IMR-90 (cell line): Measurements from ENCODE around the gene SCFD2. TPM values are rescaled to one million over a fixed set of nuclear protein-coding genes. Genes with fewer than 3 reads are reported as not detected.

ENCODE experiments used
- ATAC-seq: fragments of 200-7000 bp; cut with Tn5 transposase; 2 replicates; pipeline ENCODE4 v1.9.1; 2020; ENCODE audit warnings: low read depth, mild to moderate bottlenecking, moderate library complexity
- BruUV-seq: library from RNA; stranded (reverse); fragments of 400-500 nt; replicated peaks from 2 replicates; lab custom pipeline; 2021; lab: Mats Ljungman, UMichigan
- CTCF ChIA-PET: fragments of 300-600 bp; formaldehyde crosslinking; extraction: SDS; loops from one replicate; lab custom pipeline; 2021; ENCODE audit warnings: antibody characterized with exemption; lab: Yijun Ruan, JAX
- POLR2A ChIA-PET: fragments of 300-600 bp; sonication (Branson Sonifier 250); formaldehyde crosslinking; loops from one replicate; lab custom pipeline; 2022; ENCODE audit warnings: antibody characterized with exemption; ENCODE audit not compliant: unreplicated experiment; lab: Charles Lee
- DNase-seq: peaks from one replicate; pipeline ENCODE4 v3.0.0; 2013
- H2AFZ ChIP-seq: replicated peaks from 2 replicates; pipeline ENCODE3; 2013; ENCODE audit warnings: low read length, mild to moderate bottlenecking; ENCODE audit not compliant: poor library complexity
- H2AK5ac ChIP-seq: 2 replicates; pipeline ENCODE4 v1.6.1; 2013; ENCODE audit warnings: low read depth, low read length, inconsistent platforms
- H2AK9ac ChIP-seq: replicated peaks from 2 replicates; pipeline ENCODE3; 2013; ENCODE audit warnings: mild to moderate bottlenecking, low read depth, low read length, moderate library complexity; ENCODE audit not compliant: poor library complexity
- H2BK120ac ChIP-seq: 2 replicates; pipeline ENCODE4 v1.6.1; 2013; ENCODE audit warnings: low read depth, low read length, inconsistent platforms
- H2BK15ac ChIP-seq: 3 replicates; pipeline ENCODE4 v1.6.1; 2013; ENCODE audit warnings: low read depth, low read length, inconsistent platforms
- H2BK20ac ChIP-seq: 2 replicates; pipeline ENCODE4 v1.6.1; 2013; ENCODE audit warnings: low read depth, mild to moderate bottlenecking, inconsistent platforms, low read length, moderate library complexity
- H2BK5ac ChIP-seq: 2 replicates; pipeline ENCODE4 v1.6.1; 2013; ENCODE audit warnings: mild to moderate bottlenecking, low read depth, low read length, inconsistent platforms; ENCODE audit not compliant: poor library complexity, severe bottlenecking
- H3K14ac ChIP-seq: replicated peaks from 2 replicates; pipeline ENCODE4 v1.6.1; 2013; ENCODE audit warnings: low read depth, low read length, inconsistent platforms
- H3K18ac ChIP-seq: 2 replicates; pipeline ENCODE4 v1.6.1; 2013; ENCODE audit warnings: low read depth, low read length, control low read depth
- H3K23ac ChIP-seq: 2 replicates; pipeline ENCODE4 v1.6.1; 2013; ENCODE audit warnings: low read depth, low read length, inconsistent platforms
- H3K27ac ChIP-seq: 2 replicates; pipeline ENCODE4 v1.5.1; 2013; ENCODE audit warnings: mild to moderate bottlenecking, control low read depth, low read length; ENCODE audit not compliant: insufficient read depth
- H3K27me3 ChIP-seq: 2 replicates; pipeline ENCODE4 v1.6.1; 2013; ENCODE audit warnings: low read length; ENCODE audit not compliant: control insufficient read depth, insufficient read depth
- H3K36me3 ChIP-seq: 2 replicates; pipeline ENCODE4 v1.6.1; 2013; ENCODE audit warnings: low read length, mixed read lengths; ENCODE audit not compliant: control insufficient read depth, insufficient read depth
- H3K4ac ChIP-seq: 2 replicates; pipeline ENCODE4 v1.6.1; 2013; ENCODE audit warnings: low read depth, low read length, inconsistent platforms
- H3K4me1 ChIP-seq: 2 replicates; pipeline ENCODE4 v1.6.1; 2013; ENCODE audit warnings: low read length, mixed read lengths; ENCODE audit not compliant: control insufficient read depth, insufficient read depth
- H3K4me2 ChIP-seq: 2 replicates; pipeline ENCODE4 v1.6.1; 2013; ENCODE audit warnings: low read depth, mild to moderate bottlenecking, control low read depth, low read length, moderate library complexity
- H3K4me3 ChIP-seq: 2 replicates; pipeline ENCODE4 v1.5.1; 2013; ENCODE audit warnings: low read depth, mild to moderate bottlenecking, control low read depth, low read length, moderate library complexity; ENCODE audit not compliant: insufficient read depth
- H3K56ac ChIP-seq: 2 replicates; pipeline ENCODE4 v1.6.1; 2013; ENCODE audit warnings: low read length, inconsistent platforms; ENCODE audit not compliant: insufficient read depth; ENCODE audit errors: extremely low read depth
- H3K79me1 ChIP-seq, 2 experiments: 2 replicates each; pipeline ENCODE4 v1.6.1; 2013; ENCODE audit warnings: low read length in 2 of 2, inconsistent platforms in 1 of 2, low read depth in 1 of 2
- H3K9ac ChIP-seq: 2 replicates; pipeline ENCODE4 v1.6.1; 2013; ENCODE audit warnings: low read depth, low read length, control low read depth
- H3K9me1 ChIP-seq: 2 replicates; pipeline ENCODE4 v1.6.1; 2013; ENCODE audit warnings: low read length, inconsistent platforms; ENCODE audit not compliant: insufficient read depth
- H3K9me3 ChIP-seq: 2 replicates; pipeline ENCODE4 v1.6.1; 2013; ENCODE audit warnings: low read length; ENCODE audit not compliant: control insufficient read depth, insufficient read depth
- H4K20me1 ChIP-seq: 2 replicates; pipeline ENCODE4 v1.6.1; 2013; ENCODE audit warnings: low read length, inconsistent platforms; ENCODE audit not compliant: insufficient read depth
- H4K5ac ChIP-seq: 2 replicates; pipeline ENCODE4 v1.6.1; 2013; ENCODE audit warnings: mild to moderate bottlenecking, low read depth, low read length, control low read depth
- H4K8ac ChIP-seq, 2 experiments: 2 replicates each; pipeline ENCODE4 v1.6.1; 2013; ENCODE audit warnings: low read depth in 2 of 2, low read length in 2 of 2, control low read depth in 1 of 2, inconsistent platforms in 1 of 2
- H4K91ac ChIP-seq: 2 replicates; pipeline ENCODE4 v1.6.1; 2013; ENCODE audit warnings: low read depth, low read length, inconsistent platforms; ENCODE audit not compliant: insufficient read depth
- MAFK ChIP-seq: IDR thresholded peaks from 2 replicates; pipeline ENCODE4 v1.6.1; 2012; ENCODE audit warnings: low read depth, low read length, improper control_type of control experiment
- MAZ ChIP-seq: IDR thresholded peaks from 2 replicates; pipeline ENCODE4 v1.6.1; 2012; ENCODE audit warnings: low read depth, mild to moderate bottlenecking, low read length, improper control_type of control experiment, moderate library complexity, borderline replicate concordance
- MXI1 ChIP-seq: IDR thresholded peaks from 2 replicates; pipeline ENCODE4 v1.6.1; 2012; ENCODE audit warnings: low read depth, mild to moderate bottlenecking, low read length, moderate library complexity, borderline replicate concordance
- WGBS, 2 experiments: methylation state at CpG; one replicate each; pipeline versions ENCODE4 v1.1.5 to v1.1.7; 2013; ENCODE audit warnings: missing lambda C conversion rate in 2 of 2; ENCODE audit not compliant: insufficient read length in 1 of 2; ENCODE audit errors: extremely low coverage in 2 of 2; 5-methylcytosine and 5-hydroxymethylcytosine counted together
- dilution Hi-C: fragments of 300-500 bp; cut with HindIII; formaldehyde crosslinking; loops from one replicate; pipeline ENCODE4 v1.14.3; 2018; ENCODE audit warnings: low sequenced_read_pairs; ENCODE audit not compliant: unreplicated experiment
- in situ Hi-C: fragments of 300-500 bp; cut with MboI; formaldehyde crosslinking; loops from 3 replicates; pipeline ENCODE4 v1.14.3; 2019; ENCODE audit warnings: low sequenced_read_pairs, inconsistent platforms, mixed read lengths
- intact Hi-C: fragments of 100-400 bp; cut with micrococcal nuclease; formaldehyde crosslinking; loops from 2 replicates; pipeline ENCODE4 v1.10.0; 2022
- polyA plus RNA-seq, 3 experiments: library from polyadenylated mRNA; depleted of rRNA; stranded (reverse); fragments of >200 nt; gene quantifications; 2 replicates each; pipeline ENCODE4 v1.2.3, GENCODE V29; 2012; ENCODE audit warnings: low replicate concordance in 1 of 3
- total RNA-seq: library from RNA; depleted of rRNA; stranded (reverse); fragments of >200 nt; gene quantifications from 2 replicates; pipeline ENCODE4 v1.2.3, GENCODE V29; 2012
- TF ChIP-seq, protein P1 (sequence below): conservative IDR thresholded peaks from 2 replicates; pipeline ENCODE4 v1.5.1; 2012; ENCODE audit warnings: mild to moderate bottlenecking, low read depth, low read length, improper control_type of control experiment
- TF ChIP-seq, protein P2 (sequence below): fragments of 150-350 bp; IDR thresholded peaks from 2 replicates; pipeline ENCODE4 v1.6.1; 2016; ENCODE audit warnings: low read depth, mild to moderate bottlenecking, low read length, moderate library complexity, borderline replicate concordance

Gene SCFD2
- total and polyA plus RNA-seq, 2 of the 4 experiments (the other 2 are of a cell fraction) = 18.9 to 62.4 TPM

GRCh38 chr4:52838729-52839586 lies 526.9 kb downstream of the SCFD2 start:
- Histone ChIP-seq H4K91ac (peak overlapping the region; percentile 26; the same call in 1 of the 2 replicates), H3K9ac (no peak overlapping the region), H4K20me1 (no peaks in the 10 kb centered on the region), H2AFZ (peak overlapping the region; percentile 34), H3K36me3 (no peaks in the 10 kb centered on the region), H3K4me2 (no peak overlapping the region), H2AK9ac (peak overlapping the region; percentile 33), H3K4me1 (peaks cover 24% of the 10 kb centered on the region), H4K5ac (no peak overlapping the region), H3K9me3 (no peaks in the 10 kb centered on the region), H2BK120ac (peak overlapping the region; percentile 88), H3K27ac (no peak overlapping the region), H3K79me1 (no peaks in the 10 kb centered on the region), H3K9me1 (peaks cover 15% of the 10 kb centered on the region), H2BK15ac (peak overlapping the region; percentile 45; the same call in 2 of the 3 replicates), H3K18ac (no peak overlapping the region), H3K4me3 (no peak overlapping the region), H3K14ac (no peak overlapping the region), H2AK5ac (peak overlapping the region; percentile 69), H2BK20ac (peak overlapping the region; percentile 43), H3K56ac (no peak overlapping the region), H3K23ac (no peak overlapping the region), H3K27me3 (no peaks in the 10 kb centered on the region), H4K8ac (no peak overlapping the region; a peak in 1 of 4 replicates), H2BK5ac (no peak overlapping the region), H3K4ac (peak overlapping the region; percentile 47; the same call in 1 of the 2 replicates)
- POLR2A ChIA-PET = no interaction called here
- TF ChIP-seq, protein P1, sequence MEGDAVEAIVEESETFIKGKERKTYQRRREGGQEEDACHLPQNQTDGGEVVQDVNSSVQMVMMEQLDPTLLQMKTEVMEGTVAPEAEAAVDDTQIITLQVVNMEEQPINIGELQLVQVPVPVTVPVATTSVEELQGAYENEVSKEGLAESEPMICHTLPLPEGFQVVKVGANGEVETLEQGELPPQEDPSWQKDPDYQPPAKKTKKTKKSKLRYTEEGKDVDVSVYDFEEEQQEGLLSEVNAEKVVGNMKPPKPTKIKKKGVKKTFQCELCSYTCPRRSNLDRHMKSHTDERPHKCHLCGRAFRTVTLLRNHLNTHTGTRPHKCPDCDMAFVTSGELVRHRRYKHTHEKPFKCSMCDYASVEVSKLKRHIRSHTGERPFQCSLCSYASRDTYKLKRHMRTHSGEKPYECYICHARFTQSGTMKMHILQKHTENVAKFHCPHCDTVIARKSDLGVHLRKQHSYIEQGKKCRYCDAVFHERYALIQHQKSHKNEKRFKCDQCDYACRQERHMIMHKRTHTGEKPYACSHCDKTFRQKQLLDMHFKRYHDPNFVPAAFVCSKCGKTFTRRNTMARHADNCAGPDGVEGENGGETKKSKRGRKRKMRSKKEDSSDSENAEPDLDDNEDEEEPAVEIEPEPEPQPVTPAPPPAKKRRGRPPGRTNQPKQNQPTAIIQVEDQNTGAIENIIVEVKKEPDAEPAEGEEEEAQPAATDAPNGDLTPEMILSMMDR = no peak
- TF ChIP-seq, protein P2, sequence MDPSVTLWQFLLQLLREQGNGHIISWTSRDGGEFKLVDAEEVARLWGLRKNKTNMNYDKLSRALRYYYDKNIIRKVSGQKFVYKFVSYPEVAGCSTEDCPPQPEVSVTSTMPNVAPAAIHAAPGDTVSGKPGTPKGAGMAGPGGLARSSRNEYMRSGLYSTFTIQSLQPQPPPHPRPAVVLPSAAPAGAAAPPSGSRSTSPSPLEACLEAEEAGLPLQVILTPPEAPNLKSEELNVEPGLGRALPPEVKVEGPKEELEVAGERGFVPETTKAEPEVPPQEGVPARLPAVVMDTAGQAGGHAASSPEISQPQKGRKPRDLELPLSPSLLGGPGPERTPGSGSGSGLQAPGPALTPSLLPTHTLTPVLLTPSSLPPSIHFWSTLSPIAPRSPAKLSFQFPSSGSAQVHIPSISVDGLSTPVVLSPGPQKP = no peak
- no peak for TF ChIP-seq MXI1
- TF ChIP-seq MAFK = peak; percentile 71
- TF ChIP-seq MAZ = no peak
- CTCF ChIA-PET = no interaction called here
- dilution Hi-C loops = no loop called here
- DNase-seq (no peak), ATAC-seq (no peak)
- BruUV-seq = no TSS peak
- intact Hi-C loops = no loop called here
- in situ Hi-C loops = no loop called here
- WGBS, 2 experiments = 80% methylated on average over 8 of the region's 10 CpGs; no CpG with 5 or more reads in 1 of the 2 experiments
